IMR-90 (cell line): ENCODE measurements around the gene DGKQ. TPM values are rescaled to one million over a fixed set of nuclear protein-coding genes. Genes with fewer than 3 reads are reported as not detected.

Source experiments
- ATAC-seq: fragments of 200-7000 bp; cut with Tn5 transposase; 2 replicates; pipeline ENCODE4 v1.9.1; 2020; ENCODE audit warnings: low read depth, mild to moderate bottlenecking, moderate library complexity
- BruUV-seq: library from RNA; stranded (reverse); fragments of 400-500 nt; replicated peaks from 2 replicates; lab custom pipeline; 2021; lab: Mats Ljungman, UMichigan
- CTCF ChIA-PET: fragments of 300-600 bp; formaldehyde crosslinking; extraction: SDS; loops from one replicate; lab custom pipeline; 2021; ENCODE audit warnings: antibody characterized with exemption; lab: Yijun Ruan, JAX
- POLR2A ChIA-PET: fragments of 300-600 bp; sonication (Branson Sonifier 250); formaldehyde crosslinking; loops from one replicate; lab custom pipeline; 2022; ENCODE audit warnings: antibody characterized with exemption; ENCODE audit not compliant: unreplicated experiment; lab: Charles Lee
- DNase-seq: peaks from one replicate; pipeline ENCODE4 v3.0.0; 2013
- H2AFZ ChIP-seq: replicated peaks from 2 replicates; pipeline ENCODE3; 2013; ENCODE audit warnings: low read length, mild to moderate bottlenecking; ENCODE audit not compliant: poor library complexity
- H2AK5ac ChIP-seq: 2 replicates; pipeline ENCODE4 v1.6.1; 2013; ENCODE audit warnings: low read depth, low read length, inconsistent platforms
- H2AK9ac ChIP-seq: replicated peaks from 2 replicates; pipeline ENCODE3; 2013; ENCODE audit warnings: mild to moderate bottlenecking, low read depth, low read length, moderate library complexity; ENCODE audit not compliant: poor library complexity
- H2BK120ac ChIP-seq: 2 replicates; pipeline ENCODE4 v1.6.1; 2013; ENCODE audit warnings: low read depth, low read length, inconsistent platforms
- H2BK15ac ChIP-seq: 3 replicates; pipeline ENCODE4 v1.6.1; 2013; ENCODE audit warnings: low read depth, low read length, inconsistent platforms
- H2BK20ac ChIP-seq: 2 replicates; pipeline ENCODE4 v1.6.1; 2013; ENCODE audit warnings: low read depth, mild to moderate bottlenecking, inconsistent platforms, low read length, moderate library complexity
- H2BK5ac ChIP-seq: 2 replicates; pipeline ENCODE4 v1.6.1; 2013; ENCODE audit warnings: mild to moderate bottlenecking, low read depth, low read length, inconsistent platforms; ENCODE audit not compliant: poor library complexity, severe bottlenecking
- H3K14ac ChIP-seq: replicated peaks from 2 replicates; pipeline ENCODE4 v1.6.1; 2013; ENCODE audit warnings: low read depth, low read length, inconsistent platforms
- H3K18ac ChIP-seq: 2 replicates; pipeline ENCODE4 v1.6.1; 2013; ENCODE audit warnings: low read depth, low read length, control low read depth
- H3K23ac ChIP-seq: 2 replicates; pipeline ENCODE4 v1.6.1; 2013; ENCODE audit warnings: low read depth, low read length, inconsistent platforms
- H3K27ac ChIP-seq: 2 replicates; pipeline ENCODE4 v1.5.1; 2013; ENCODE audit warnings: mild to moderate bottlenecking, control low read depth, low read length; ENCODE audit not compliant: insufficient read depth
- H3K27me3 ChIP-seq: 2 replicates; pipeline ENCODE4 v1.6.1; 2013; ENCODE audit warnings: low read length; ENCODE audit not compliant: control insufficient read depth, insufficient read depth
- H3K36me3 ChIP-seq: 2 replicates; pipeline ENCODE4 v1.6.1; 2013; ENCODE audit warnings: low read length, mixed read lengths; ENCODE audit not compliant: control insufficient read depth, insufficient read depth
- H3K4ac ChIP-seq: 2 replicates; pipeline ENCODE4 v1.6.1; 2013; ENCODE audit warnings: low read depth, low read length, inconsistent platforms
- H3K4me1 ChIP-seq: 2 replicates; pipeline ENCODE4 v1.6.1; 2013; ENCODE audit warnings: low read length, mixed read lengths; ENCODE audit not compliant: control insufficient read depth, insufficient read depth
- H3K4me2 ChIP-seq: 2 replicates; pipeline ENCODE4 v1.6.1; 2013; ENCODE audit warnings: low read depth, mild to moderate bottlenecking, control low read depth, low read length, moderate library complexity
- H3K4me3 ChIP-seq: 2 replicates; pipeline ENCODE4 v1.5.1; 2013; ENCODE audit warnings: low read depth, mild to moderate bottlenecking, control low read depth, low read length, moderate library complexity; ENCODE audit not compliant: insufficient read depth
- H3K56ac ChIP-seq: 2 replicates; pipeline ENCODE4 v1.6.1; 2013; ENCODE audit warnings: low read length, inconsistent platforms; ENCODE audit not compliant: insufficient read depth; ENCODE audit errors: extremely low read depth
- H3K79me1 ChIP-seq, 2 experiments: 2 replicates each; pipeline ENCODE4 v1.6.1; 2013; ENCODE audit warnings: low read length in 2 of 2, inconsistent platforms in 1 of 2, low read depth in 1 of 2
- H3K9ac ChIP-seq: 2 replicates; pipeline ENCODE4 v1.6.1; 2013; ENCODE audit warnings: low read depth, low read length, control low read depth
- H3K9me1 ChIP-seq: 2 replicates; pipeline ENCODE4 v1.6.1; 2013; ENCODE audit warnings: low read length, inconsistent platforms; ENCODE audit not compliant: insufficient read depth
- H3K9me3 ChIP-seq: 2 replicates; pipeline ENCODE4 v1.6.1; 2013; ENCODE audit warnings: low read length; ENCODE audit not compliant: control insufficient read depth, insufficient read depth
- H4K20me1 ChIP-seq: 2 replicates; pipeline ENCODE4 v1.6.1; 2013; ENCODE audit warnings: low read length, inconsistent platforms; ENCODE audit not compliant: insufficient read depth
- H4K5ac ChIP-seq: 2 replicates; pipeline ENCODE4 v1.6.1; 2013; ENCODE audit warnings: mild to moderate bottlenecking, low read depth, low read length, control low read depth
- H4K8ac ChIP-seq, 2 experiments: 2 replicates each; pipeline ENCODE4 v1.6.1; 2013; ENCODE audit warnings: low read depth in 2 of 2, low read length in 2 of 2, control low read depth in 1 of 2, inconsistent platforms in 1 of 2
- H4K91ac ChIP-seq: 2 replicates; pipeline ENCODE4 v1.6.1; 2013; ENCODE audit warnings: low read depth, low read length, inconsistent platforms; ENCODE audit not compliant: insufficient read depth
- CEBPB ChIP-seq: IDR thresholded peaks from 2 replicates; pipeline ENCODE4 v1.6.1; 2012; ENCODE audit warnings: low read depth, low read length, improper control_type of control experiment
- CHD1 ChIP-seq: IDR thresholded peaks from 2 replicates; pipeline ENCODE4 v1.6.1; 2012; ENCODE audit warnings: low read depth, low read length, improper control_type of control experiment
- FOS ChIP-seq: fragments of 150-350 bp; IDR thresholded peaks from 2 replicates; pipeline ENCODE4 v1.6.1; 2016; ENCODE audit warnings: low read depth, low read length
- NFE2L2 ChIP-seq: fragments of 150-350 bp; IDR thresholded peaks from 2 replicates; pipeline ENCODE4 v1.6.1; 2016; ENCODE audit warnings: low read depth, mild to moderate bottlenecking, low read length
- WGBS, 2 experiments: methylation state at CpG; one replicate each; pipeline versions ENCODE4 v1.1.5 to v1.1.7; 2013; ENCODE audit warnings: missing lambda C conversion rate in 2 of 2; ENCODE audit not compliant: insufficient read length in 1 of 2; ENCODE audit errors: extremely low coverage in 2 of 2; 5-methylcytosine and 5-hydroxymethylcytosine counted together
- dilution Hi-C: fragments of 300-500 bp; cut with HindIII; formaldehyde crosslinking; loops from one replicate; pipeline ENCODE4 v1.14.3; 2018; ENCODE audit warnings: low sequenced_read_pairs; ENCODE audit not compliant: unreplicated experiment
- in situ Hi-C: fragments of 300-500 bp; cut with MboI; formaldehyde crosslinking; loops from 3 replicates; pipeline ENCODE4 v1.14.3; 2019; ENCODE audit warnings: low sequenced_read_pairs, inconsistent platforms, mixed read lengths
- intact Hi-C: fragments of 100-400 bp; cut with micrococcal nuclease; formaldehyde crosslinking; loops from 2 replicates; pipeline ENCODE4 v1.10.0; 2022
- polyA plus RNA-seq, 3 experiments: library from polyadenylated mRNA; depleted of rRNA; stranded (reverse); fragments of >200 nt; gene quantifications; 2 replicates each; pipeline ENCODE4 v1.2.3, GENCODE V29; 2012; ENCODE audit warnings: low replicate concordance in 1 of 3
- total RNA-seq: library from RNA; depleted of rRNA; stranded (reverse); fragments of >200 nt; gene quantifications from 2 replicates; pipeline ENCODE4 v1.2.3, GENCODE V29; 2012

Gene DGKQ
- total and polyA plus RNA-seq, 2 of the 4 experiments (the other 2 are of a cell fraction): 4.3 to 15.6 TPM

- TF ChIP-seq NFE2L2: no peak
- no peak for TF ChIP-seq CEBPB
- TF ChIP-seq CHD1: no peak
- no peak for TF ChIP-seq FOS
- no peak overlapping the region for H2BK15ac ChIP-seq
- POLR2A ChIA-PET: interaction anchor here (0.6 kb wide), 1 partner anchor 18 kb away, joined by 3 read pairs; the partner anchor contains the start of gene IDUA
- H3K27me3 ChIP-seq: peaks cover 63% of the 10 kb centered on the region
- DNase-seq: no peak
- dilution Hi-C loops (no loop called here), in situ Hi-C loops (no loop called here), intact Hi-C loops (no loop called here)
- H3K23ac ChIP-seq: no peak overlapping the region
- H2BK20ac ChIP-seq: no peak overlapping the region
- no peak overlapping the region for H2BK5ac ChIP-seq
- no peak overlapping the region for H4K91ac ChIP-seq
- no peak overlapping the region for H2AK9ac ChIP-seq
- H2AFZ ChIP-seq: peak overlapping the region; percentile 11
- H3K56ac ChIP-seq: no peak overlapping the region
- no peak overlapping the region for H3K27ac ChIP-seq
- no peak overlapping the region for H2AK5ac ChIP-seq
- no peak overlapping the region for H3K18ac ChIP-seq
- H3K14ac ChIP-seq: no peak overlapping the region
- H4K20me1 ChIP-seq: no peaks in the 10 kb centered on the region; the same call in 1 of the 2 replicates
- peaks cover 3% of the 10 kb centered on the region for H3K9me3 ChIP-seq
- no peak for ATAC-seq
- H4K5ac ChIP-seq: no peak overlapping the region
- no TSS peak for BruUV-seq
- H3K79me1 ChIP-seq: no peaks in the 10 kb centered on the region
- WGBS, 2 experiments: 70% methylated on average over 8 of the region's 25 CpGs; no CpG with 5 or more reads in 1 of the 2 experiments
- CTCF ChIA-PET: no interaction called here
- no peaks in the 10 kb centered on the region for H3K9me1 ChIP-seq
- no peak overlapping the region for H4K8ac ChIP-seq
- no peak overlapping the region for H3K4ac ChIP-seq
- no peak overlapping the region for H3K4me2 ChIP-seq
- no peaks in the 10 kb centered on the region for H3K36me3 ChIP-seq
- no peak overlapping the region for H3K4me3 ChIP-seq
- H3K9ac ChIP-seq: no peak overlapping the region
- no peak overlapping the region for H2BK120ac ChIP-seq
- H3K4me1 ChIP-seq: peaks cover 9% of the 10 kb centered on the region
Observed at GRCh38 chr4:1004557-1005485, 31.5 kb upstream of the DGKQ start.
